ENCODE results near the gene HAVCR1.
"Not testable (repeated sequence)": the region's sequence is repeated elsewhere in the genome, so short reads cannot be mapped to it uniquely, and the experiment has no call there.

The HAVCR1 gene

DNA sequence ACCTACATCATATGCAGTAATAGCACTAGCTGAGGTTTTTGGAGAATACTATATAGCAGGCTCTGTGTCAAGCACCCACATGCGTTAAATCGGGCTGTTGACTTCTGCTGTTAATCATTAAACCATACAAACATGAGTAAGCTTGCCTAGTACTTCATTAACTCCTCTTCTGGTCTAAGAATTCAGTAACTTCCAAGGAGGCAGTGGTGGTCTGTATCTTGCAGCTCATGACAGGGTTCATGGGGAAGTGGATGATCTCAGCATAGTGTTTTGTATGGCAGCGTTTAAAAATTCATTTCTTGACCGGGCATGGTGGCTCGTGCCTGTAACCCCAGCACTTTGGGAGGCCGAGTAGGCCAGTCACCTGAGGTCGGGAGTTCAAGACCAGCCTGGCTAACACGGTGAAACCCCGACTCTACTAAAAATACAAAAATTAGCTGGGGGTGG, at the start of gene HAVCR1:
TSS of gene HAVCR1 (minus strand) at position 24 of the 447 bp plus-strand sequence. CDS start 1,173 bp downstream, outside the sequence.
- no peak for ATAC-seq

DNA sequence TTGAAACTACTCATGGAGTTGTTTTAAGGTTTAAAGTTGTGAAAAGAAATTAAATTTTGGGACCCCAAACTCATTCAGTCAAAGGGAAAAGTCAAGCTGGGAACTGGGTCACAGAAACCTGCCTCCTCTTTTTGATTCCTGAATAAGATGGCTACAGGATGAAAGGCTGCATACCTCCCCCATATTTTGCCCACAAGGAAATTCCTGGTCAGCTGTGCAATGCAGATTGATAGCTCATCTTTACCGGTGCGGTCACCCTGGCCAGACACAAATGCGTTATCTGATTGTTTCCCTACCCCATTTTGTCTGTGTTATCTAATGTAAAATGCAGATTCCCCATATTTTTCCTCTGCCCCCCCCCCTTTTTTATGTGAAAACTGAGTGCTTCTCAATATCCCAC, 48.6 kb upstream of the HAVCR1 start:
- no peak for ATAC-seq

DNA sequence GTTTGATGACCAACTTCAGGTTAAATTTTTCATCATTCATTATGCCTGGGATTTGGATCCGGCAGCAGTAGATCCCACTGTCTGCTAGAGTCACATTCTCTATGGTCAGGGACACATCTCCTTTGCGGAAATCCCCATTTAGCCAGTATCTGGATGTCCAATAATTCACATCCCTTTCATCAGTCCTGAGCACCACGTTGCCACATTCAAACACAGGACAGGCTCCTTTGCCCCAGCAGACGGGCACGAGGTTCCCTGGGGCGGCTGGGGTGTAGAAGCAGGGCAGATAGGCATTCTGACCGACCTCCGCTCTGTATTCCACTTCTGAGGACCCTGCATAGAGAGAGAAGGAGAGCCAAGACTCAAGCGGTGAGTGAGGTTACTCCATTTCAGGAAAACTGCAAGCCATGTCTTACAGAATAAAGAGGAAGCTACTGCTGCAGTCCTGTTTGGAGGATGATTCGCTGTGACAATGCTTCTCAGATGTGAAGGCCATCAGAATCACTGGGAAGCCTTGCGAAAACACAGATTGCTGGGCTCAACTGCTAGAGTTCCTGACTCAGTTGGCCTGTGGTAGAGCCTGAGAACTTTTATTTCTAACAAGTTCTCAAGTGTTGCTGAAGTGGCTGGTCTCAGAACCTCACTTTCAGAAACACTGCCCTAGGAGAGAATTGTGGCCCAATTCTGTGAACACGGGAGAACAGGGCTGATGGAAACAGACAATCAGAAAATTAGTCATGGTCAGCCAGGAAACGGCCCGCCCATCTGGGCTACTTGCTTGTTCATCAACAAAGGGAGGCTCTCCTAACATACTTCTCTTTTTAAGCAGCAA, 47.9 kb upstream of the HAVCR1 start:
- peak in 1 of 2 donors; percentile 14 for ATAC-seq

DNA sequence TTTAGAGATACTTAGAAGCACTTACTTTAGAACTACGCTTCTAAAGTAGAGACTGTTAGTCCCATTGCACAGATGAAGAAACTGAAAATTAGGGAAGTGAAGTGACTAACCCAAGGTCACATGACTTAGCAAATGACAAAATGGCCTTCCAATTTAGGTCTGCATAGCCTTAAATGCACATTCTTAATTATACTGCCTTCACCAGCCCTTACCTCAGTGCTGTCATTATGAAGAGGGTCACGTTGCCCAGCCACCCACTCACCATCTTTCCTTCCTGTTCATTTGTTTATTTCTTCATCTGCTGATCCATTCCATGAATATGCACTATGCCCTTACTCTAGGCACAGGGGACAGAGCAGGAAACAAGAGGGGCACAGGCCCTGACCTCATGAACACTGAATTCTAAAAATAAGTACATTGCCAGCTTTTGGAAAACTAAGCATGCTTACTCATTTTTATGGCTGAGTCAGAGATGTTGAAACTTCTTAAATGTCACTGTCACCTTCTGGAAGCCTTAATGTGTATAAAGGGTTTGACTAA, 41.3 kb upstream of the HAVCR1 start:
- ATAC-seq, result peak; percentile 86 to 87

DNA sequence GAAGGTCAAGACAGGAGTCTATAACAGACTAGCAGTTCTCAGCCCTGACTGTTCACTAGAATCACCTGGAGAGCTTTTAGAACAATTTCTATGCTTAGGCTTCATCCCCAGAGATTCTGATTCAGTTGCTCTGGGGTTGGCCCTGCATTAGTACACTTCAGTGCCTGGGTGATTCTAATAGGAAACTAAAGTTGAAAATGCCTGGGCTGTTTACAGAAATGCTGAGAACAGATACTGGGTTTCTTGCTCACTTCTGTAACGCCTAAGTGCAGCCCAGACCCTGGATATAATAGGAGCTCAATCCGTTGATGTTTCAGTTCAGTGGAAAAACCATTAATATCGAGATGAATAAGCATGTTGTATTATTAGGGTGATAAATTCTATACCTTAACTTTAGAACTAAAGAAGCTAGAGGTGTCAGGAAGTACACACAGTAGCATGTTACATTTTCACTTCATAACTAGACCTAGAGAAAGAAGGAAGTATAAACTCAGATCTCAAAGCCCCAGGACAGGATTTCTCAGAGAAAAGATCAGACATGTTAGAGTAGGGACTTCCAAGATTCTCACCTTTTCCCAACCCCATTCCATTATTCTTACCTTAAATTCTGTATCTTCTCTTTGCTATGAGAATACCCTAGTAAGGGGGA, 29.6 kb upstream of the HAVCR1 start:
- no peak for ATAC-seq

DNA sequence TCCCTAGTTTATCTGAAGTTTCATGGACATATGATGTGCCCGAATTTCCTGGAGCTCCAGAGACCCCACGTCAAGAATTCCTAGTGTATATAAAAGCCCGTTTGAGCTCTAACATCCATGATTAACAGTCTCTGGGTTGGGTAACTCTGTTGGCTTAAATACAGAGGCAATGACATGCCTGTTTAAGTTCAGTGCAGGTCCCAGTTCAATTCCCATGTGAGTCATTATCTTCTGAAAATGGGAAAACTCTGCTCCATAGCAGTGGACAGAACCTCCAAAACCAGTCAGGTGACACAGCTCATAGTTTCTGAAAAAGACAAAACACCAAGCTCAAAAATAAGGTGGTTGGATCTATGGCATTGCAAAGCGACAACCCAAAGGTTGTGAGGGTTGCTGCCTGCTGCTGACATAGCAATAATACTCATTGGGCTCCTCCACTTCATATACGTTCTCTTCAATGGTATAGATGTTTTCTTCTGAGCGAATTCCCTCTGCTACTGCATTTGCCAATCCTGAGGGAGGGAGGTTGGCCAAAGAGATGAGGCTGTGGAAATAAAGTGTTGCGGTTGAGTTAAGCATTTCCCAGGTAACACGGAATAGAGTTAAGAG, 27.9 kb upstream of the HAVCR1 start:
- no peak for ATAC-seq

DNA sequence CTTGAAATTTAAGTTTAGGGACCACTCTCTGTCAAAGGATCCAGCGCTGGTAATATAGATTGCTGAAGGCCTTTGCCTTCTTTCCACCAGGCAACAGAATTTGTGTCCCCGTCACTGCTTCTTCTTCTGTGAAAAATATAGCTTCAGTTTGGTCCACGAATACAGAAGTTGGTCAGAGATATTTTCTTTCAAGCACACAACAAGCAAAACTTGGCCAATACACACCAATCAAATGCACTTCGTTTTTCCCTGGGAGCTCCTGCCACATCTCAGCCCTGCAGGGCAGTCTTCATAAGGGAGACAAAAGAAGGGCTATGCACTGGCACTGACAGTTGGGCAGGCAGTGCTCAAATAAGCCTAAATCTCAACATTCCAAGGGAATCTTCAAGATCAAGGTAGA, 27.0 kb upstream of the HAVCR1 start:
- ATAC-seq, result no peak

DNA sequence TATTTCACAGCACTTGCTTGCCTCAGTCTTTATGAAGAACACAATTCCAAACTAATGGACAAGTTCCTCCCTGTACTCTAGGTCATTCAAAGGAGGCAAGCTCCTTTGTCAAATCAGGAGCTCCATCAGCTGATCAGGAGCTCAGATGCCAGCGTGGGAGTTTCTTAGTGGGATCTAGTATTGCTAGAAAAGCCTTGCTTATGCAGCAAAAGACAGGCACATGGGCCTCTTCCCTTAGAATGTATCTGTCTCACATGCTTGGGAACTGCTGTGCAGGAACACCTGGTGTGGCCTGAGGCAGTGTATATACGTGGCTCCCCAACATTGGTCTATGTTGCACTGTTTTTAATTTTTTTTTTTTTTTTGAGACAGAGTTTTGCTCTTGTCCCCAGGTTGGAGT, 21.4 kb upstream of the HAVCR1 start:
- no peak for ATAC-seq

DNA sequence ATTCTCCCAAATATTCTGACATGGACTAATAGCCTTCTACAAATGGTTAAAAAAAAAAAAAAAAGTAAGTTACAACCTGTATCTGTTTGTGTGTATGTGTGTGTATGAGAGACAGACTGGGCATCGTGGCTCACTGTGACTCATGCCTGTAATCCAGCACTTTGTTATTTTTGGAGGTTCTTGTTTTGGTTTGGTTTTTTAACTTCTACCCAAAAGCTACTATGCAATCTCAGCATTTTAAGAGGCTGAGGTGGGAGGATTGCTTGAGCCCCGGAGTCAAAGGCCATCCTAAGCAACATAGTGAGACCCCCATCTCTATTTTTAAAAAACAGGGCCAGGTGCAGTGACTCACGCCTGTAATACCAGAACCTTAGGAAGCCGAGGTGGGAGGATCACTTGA, 17.6 kb upstream of the HAVCR1 start:
- no peak for ATAC-seq

DNA sequence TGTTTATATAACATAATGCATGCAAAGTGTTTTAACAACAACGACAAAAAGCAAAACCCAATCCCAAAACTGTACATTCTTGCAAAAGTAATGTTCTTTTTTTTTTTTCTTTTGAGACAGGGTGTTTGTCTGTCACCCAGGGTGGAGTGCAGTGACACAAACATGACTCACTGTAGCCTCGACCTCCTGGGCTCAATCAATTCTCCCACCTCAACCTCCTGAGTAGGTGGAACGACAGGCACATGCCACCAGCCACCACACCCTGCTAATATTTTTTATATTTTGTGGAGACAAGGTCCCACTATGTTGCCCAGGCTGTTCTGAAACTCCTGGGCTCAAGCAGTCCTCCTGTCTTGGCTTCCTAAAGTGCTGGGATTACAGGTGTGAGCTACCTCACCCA, 13.6 kb upstream of the HAVCR1 start:
- ATAC-seq, result peak; percentile 68 to 75

DNA sequence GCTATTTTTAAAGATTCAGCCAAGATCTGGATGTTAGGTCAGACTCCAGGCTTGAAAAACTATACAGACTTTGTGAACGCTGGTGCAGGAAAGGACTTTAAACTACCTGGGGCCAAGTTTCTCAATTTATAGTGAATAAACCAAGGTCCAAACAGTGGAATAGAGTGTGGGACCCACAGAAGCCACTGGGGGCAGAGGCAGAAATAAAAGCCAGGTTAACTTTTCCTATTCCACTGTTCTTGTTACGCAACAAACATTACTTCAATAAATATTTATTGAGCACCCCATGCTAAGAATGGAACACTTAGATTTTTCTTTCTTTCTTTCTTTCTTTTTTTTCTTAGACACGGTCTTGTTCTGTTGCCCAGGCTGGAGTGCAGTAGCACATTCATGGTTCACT, 11.0 kb upstream of the HAVCR1 start:
- ATAC-seq, result no peak

DNA sequence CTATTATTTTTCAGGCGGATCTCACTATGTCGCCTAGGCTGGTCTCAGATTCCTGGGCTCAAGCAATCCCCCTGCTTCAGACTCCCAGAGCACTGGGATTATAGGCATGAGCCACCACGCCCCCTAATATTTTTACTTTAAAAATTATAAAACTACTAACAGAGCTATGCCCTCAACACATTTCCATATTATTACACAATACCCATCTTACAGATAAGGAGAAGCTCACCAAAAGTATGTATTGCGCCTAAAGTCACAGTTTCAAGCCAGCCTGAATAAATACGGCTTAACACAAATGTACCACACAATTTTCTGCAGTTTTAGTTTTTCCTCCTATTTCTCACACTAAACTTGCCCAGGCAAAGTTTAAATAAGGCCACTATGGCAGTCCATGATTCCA, 9.9 kb upstream of the HAVCR1 start:
- ATAC-seq, result no peak

DNA sequence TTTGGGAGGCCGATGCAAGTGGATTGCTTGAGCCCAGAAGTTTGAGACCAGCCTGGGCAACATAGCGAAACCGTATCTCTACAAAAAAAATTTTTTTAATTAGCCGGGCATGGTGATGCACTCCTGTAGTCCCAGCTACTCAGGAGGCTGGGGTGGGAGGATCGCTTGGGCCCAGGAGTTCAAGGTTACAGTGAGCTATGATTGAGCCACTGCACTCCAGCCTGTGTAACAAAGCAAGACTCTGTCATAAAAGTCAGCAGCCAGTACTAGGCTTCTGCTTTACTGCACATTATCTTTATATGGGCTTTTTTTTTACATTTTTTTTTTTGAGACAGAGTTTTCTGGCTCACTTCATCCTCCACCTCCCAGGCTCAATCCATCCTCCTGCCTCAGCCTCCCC, 9.4 kb upstream of the HAVCR1 start:
- ATAC-seq, result no peak

DNA sequence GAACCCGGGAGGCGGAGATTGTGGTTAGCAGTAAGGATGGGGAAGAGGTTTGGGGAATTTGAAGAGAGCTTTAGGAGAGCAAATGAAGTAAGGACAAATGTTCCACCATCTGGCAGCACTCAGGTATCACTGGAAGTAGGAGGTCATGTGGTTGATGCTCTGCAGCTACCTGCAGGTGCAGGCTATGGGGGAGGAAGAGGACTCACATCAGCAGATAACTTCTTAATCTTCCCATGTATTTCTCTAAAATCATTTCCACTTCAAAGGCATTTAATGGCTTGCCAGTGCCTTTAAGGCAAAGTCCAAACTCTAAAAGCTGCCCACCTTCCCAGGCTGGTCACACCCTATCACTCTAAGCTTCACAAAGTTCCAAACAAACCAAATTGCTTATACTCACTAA, 8.1 kb upstream of the HAVCR1 start:
- ATAC-seq, result no peak

DNA sequence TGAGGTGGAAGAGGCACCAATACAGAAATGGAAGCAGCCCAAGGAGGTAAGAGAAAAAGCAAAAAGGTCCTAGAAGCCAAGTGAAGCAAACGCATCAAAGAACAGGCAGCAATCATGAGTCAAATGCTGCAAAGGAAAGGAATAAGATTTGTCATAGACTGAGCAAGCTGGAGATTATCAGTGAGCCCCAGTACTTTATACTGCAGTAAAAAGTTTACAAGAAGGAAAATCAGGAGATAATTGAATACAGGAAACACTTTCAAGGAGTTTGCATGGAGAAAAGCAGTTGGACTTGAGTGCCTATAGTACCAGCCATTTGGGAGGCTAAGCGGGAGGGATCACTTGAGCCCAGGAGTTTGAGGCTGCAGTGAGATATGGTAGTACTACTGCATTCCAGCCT, 7.2 kb upstream of the HAVCR1 start:
- no peak for ATAC-seq

DNA sequence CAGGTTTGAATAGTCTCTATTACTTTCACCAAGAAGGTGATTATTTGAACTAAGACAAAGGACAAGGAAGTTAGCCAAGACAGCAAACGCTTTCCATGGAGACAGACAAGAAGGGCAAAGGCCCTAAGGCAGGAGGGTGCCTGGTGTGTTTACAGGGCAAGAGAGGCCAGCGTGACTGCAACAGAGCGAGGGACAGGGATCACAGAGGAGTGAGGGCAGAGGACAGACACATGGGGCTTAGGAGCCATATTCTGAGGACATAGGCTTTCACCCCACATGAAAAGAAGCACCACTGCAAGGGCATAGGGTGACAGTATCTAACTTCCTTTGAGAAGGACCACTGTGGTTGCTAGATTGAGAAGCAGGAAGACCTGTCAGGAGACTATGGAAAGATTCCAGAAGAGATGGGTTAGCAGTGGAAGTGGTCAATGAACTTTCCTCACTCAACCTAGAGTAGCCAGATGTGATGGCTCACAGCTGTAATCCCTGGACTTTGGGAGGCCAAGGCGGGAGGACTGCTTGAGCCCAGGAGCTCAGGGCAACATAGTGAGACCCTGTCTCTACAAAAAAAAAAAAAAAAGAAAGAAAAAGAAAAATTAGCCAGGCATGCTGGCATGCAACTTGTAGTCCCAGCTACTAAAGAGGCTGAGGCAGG, 5.0 kb upstream of the HAVCR1 start:
- ATAC-seq, result no peak

DNA sequence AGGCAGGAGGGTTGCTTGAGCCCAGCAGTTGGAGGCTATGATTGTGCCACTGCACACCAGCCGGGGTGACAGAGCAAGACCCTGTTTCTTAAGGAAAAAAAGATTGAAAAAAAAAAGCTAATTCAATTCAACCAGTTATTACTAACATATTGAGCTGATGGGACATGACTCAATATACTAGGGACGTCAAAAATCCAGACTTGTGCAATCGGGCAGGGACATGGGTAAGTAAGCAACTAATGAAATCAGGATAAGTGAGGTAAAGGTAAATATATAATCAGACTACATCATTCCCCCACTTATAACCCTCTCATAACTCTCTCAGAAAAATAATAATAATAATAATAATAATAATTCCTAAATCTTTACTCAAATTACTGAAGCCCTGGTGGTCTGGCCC, 975 bp upstream of the HAVCR1 start:
- no peak for ATAC-seq

DNA sequence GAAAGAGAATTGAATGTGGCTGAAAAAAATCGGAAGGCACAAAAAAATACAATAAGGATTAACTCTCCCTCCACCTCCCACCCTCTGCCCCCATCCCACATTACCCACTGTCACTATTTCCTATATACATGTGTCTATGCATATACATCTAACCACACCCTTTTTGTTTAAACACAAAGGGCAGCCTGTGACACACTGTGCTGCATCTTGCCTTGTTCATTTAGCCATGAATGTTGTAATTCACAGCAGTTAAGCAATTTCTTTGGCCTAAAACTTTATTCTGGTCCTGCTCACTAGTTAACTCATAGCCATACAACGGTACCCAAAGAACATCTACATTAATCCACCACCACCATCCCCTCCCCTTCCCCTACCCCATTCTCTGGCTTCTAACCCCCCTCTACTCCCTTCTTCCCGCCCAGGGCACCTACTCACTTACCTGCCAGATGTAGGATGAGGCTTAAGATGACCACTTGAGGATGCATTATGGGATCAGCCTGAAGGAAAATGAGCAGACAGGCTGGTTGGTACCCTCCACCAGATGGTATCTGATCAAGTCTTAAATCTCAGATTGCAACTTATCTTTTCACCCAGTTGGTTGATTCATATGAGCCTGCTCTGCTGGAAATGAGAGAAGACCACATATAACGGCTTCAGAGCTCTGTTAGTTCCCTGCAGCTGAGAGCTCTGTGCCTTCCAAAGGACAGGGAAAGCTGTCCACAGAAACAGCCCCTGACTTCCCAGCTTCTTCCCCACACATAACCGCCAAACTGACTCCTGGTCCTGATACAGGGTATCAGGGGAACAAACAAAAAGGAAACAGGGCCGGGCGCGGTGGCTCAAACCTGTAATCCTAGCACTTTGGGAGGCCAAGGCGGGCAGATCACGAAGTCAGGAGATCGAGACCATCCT, 1.2 kb downstream of the HAVCR1 start:
- no peak for ATAC-seq

DNA sequence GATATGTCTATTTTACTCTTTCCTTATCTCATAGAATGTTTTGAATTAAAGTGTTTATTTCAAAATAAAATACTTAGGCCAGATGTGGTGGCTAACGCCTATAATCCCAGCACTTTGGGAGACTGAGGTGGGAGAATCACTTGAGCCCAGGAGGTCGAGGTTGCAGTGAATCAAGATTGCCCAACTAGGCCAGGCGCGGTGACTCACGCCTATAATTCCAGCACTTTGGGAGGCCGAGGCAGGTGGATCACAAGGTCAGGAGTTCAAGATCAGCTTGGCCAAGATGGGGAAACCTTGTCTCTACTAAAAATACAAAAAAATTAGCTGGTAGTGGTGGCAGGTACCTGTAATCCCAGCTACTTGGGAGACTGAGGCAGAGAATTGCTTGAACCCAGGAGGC, 2.1 kb downstream of the HAVCR1 start:
- not testable (repeated sequence) for ATAC-seq

DNA sequence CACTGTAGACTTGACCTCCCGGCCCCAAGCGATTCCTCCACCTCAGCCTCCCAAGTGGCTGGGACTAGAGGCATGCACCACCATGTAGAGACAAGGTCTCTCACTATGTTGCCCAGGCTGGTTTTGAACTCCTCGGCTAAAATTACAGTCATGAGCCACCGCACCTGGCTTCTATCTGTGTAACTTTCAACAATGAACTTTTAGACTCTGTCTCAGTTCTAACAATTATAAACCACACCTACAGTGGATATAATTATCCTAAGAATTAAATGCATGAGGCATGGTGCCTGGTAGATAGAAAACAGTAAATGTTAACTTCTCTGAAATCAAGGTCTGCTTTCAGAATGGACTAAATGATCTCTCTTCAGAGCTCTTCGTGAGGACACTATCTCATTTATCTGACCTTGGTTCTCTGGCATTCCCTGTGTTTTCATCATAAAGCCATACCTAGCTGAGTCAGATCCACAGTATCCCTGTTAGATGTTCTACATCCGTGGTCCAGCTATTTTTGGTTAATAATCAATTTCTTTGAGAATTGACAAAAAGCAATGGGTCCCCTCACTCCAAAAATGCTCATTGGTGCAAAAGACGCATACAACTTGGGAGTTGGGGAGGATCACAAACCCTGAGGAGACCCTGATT, 7.2 kb downstream of the HAVCR1 start:
- no peak for ATAC-seq

DNA sequence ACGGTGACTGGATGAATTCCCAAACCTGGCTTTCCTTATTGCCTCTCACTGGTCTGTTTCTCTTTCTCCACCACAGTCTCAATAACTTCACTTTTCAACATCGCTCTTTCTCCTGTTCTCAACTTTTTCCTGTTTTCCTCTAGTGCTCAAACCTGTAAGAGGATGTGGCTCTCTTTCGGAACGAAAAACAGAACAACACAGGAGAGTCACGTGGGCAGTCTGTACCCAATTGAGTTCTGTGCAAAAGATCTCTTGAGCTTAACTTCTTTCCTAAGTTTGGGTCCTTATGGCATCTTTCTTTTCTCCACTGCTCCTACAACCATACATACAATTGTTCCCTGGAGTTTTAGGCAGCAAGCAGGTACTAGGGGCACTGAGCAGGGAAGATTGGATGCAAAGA, 8.9 kb downstream of the HAVCR1 start:
- no peak for ATAC-seq

Measured in activated CD4-positive, CD25-positive, alpha-beta regulatory T cell treated with anti-CD3 and anti-CD28 coated beads, Interleukin-2, amount 50 U/mL, for 24 hours (primary cell).